NCI-H2029 treated with DMSO at 0.1 percent for 48 hours (cell line): ENCODE results near the gene NDUFA11.
A peak's percentile ranks its signal among the peaks of the same experiment; 100 is the strongest.

ENCODE experiments used
- DNase-seq: peaks from one replicate; lab custom pipeline; 2025; lab: John Stamatoyannopoulos, UW

NDUFA11 gene

DNA sequence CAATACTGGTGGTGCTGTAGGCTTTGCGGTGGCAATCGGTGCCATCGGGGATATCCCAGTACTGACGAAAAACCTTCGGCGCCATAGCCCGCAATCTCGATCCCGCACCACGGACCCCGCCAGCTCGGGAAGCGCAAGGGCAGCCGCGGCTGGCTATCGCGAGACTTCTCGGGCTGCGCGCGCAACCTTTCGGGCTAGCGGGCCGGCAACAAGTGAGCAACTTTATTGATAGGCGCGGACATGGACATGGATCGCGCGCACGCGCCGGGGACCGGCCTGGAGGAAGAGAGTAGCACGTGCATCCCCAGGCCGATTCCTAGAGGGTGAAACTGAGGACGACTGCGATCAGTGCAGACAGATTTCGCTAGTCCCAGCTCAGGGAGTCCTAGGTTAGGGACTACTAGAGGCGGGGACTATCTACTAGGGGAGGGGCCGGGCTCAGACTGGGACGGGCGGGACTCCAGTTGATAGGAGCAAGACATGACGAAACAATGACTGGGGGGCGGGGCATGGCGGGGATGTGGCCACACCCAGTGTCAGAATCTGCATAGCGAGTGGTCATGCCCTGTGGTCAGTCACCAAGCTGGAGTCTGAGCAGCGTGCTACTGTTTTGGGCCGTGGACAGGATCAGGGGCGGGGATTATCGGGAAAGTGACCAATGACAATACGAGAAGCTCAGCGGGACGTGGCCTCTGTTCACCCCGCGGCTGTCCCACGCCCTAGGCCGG is at the start of gene NDUFA11:
Gene NDUFA11, minus strand, starts transcription at position 167 of the 728 bp plus-strand sequence. Its CDS starts 82 bp downstream, at position 85.
- peak; percentile 98 for DNase-seq

DNA sequence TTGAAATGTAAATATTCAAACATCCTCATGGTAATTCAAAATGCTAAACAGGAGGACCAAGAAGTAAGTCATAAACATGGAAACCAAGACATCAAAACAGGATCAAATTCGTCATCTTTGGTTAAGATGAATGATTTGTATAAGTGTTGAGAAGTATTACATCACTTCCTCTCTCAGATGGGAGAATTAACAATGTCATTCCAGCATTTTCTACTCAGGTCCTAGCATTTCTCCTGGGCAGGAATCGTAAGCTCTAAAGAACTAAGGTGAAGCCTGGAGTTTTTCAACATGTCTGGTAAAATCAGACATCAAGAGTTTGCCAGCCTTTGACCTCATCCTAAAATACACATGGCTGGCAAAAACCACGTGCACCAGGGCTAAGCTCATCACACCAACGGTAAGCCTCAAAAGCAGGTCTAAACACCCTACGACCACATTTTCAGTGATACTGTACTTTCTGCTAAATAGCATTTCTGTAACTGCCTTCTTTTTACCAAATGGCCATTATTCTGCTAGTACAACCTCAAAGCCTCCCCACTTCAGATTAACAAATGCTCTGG is 49.5 kb upstream of the NDUFA11 start:
- no peak for DNase-seq

DNA sequence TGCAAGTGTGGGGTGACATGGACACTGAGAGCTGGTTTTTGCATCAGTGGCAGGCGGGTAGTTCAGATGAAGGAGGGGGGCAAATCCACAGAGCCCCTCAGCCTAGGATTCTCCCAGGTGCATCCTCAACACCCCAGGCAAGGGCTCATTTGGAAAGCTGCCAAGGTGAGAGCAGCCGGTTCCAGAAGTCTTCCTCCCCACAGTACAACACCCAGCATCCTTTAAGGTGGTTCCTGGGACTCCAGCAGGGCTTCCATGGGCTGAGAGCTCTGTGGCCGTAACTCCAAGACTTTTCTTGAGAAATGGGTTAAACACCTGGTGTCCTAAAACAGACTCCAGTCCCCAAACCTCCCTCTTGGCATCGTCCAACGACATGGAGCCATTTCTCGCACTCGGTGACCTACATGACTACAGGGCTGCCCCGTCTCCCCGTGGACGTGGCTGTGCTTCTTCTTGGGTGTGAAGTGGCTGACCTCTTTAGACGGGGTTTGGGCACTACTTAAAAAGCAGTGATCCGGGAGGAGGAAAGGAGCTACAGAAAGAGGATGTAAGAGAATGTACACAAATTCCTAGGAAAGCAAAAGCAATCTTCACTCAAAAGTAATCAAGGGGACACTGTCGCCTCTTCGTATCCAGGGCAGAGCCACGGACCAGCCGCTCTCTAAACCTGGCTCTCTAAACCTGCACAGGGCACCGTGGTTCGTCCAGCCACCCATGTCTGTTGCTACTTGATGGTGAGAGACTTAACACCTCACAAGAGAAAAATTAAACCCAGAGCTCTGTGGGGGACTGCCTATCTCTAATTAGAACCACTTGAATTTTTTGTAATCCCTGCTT is 48.8 kb upstream of the NDUFA11 start:
- no peak for DNase-seq

DNA sequence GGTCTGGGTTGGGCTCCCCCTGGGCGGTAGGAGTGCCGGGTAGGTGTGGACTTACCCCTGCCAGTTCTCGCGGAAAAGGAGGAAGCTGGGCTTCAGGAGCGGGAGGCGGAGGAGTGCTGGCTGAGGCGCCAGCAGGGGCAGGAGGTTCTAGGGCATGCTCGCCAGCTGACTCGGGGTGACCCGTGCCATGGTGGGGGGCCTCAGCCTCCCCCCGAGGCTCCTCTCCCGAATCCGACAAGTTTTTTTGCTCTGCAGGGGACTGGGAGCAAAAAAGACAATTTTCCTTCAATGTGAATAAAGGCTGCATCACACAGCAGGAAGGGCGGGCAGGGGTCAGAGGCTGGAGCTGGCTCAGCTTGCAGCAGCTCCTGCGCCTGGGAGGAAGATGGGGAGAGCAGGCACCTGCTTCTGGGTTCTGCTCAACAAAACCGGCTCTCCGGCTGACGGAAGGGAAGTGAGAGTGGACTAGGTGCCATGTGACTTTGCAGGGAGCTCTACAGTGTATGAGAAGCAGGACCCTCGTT is 47.8 kb upstream of the NDUFA11 start:
- DNase-seq = no peak

DNA sequence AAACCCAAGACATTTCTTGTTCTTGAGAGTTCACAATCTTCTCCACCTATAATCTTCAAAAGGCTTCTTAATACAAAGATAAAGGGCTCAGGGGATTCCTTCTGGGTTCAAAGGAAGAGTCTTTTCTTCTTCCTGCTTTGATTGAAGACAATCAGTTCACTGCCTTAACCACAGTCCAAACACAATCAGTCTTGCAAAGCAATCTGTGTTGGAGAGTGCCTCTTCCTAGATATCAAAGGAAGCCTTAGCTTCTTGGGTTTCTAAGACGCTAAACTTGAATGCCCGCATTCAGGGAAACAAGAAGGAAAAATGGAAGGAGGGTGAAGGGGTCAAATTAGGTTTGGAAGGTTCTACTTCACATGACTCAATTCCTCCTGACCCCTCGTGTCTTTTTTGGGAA is 47.2 kb upstream of the NDUFA11 start:
- DNase-seq = no peak

DNA sequence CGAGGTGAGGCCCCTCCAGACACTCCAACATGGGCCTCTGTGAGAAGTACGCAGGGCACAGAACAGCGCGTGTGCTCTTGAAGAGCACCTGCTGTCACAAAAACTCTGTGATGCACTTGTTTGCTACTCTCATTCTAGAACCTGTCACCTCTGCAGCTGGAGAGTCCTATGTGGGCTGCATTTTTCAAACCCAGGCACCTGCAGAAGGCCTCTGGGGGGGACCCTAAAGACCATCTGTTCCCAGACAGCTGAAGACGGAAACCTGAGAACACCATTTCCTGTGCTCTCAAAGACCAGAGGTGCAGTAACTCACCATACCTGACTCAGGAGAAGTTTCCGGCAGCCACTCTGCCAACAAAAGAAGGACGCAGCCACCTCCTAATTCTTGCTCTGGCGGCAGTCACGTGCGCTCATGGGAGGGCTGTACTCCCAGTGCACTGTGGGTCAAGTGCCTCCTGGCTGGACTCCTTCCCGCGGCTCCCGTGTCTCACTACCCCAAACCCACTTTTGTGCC is 46.3 kb upstream of the NDUFA11 start:
- DNase-seq = peak; percentile 85

DNA sequence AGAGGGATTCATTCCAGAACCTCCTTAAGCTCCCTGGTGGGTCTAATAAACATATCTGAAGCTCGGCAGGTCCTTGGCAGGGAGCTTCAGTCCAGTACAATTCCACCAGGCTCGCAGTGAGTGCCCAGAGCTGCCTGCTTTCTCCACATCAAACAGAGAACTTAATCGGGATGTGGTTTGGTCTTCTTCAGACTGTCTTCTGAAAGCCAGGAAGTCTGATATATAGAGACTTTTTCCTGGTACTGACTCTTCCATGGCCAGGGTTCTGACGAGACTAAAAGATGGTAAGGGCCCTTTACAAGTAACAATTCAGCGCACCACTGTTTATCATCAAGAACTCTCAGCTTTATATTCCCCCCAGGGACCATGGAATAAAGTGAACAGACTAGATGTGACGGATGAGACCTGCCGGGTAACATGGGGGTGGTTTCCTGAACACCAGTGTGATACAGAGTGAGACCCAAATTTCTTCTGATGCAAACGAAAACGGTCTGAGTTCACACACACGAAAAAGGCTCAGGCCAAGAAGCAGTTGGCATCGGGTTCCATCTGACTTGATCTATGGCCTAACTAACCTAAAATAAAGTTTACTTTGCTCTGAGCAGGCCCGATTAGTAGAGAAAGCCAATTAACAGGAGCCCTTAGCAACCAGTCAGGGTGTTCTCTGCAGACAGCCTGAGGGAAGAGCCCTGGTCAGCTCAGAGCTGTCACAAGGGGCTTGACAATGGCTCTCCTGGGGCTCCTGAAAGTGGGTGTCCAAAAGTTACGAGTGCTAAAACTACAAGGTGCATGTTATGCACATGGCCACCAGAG is 45.4 kb upstream of the NDUFA11 start:
- DNase-seq = no peak

DNA sequence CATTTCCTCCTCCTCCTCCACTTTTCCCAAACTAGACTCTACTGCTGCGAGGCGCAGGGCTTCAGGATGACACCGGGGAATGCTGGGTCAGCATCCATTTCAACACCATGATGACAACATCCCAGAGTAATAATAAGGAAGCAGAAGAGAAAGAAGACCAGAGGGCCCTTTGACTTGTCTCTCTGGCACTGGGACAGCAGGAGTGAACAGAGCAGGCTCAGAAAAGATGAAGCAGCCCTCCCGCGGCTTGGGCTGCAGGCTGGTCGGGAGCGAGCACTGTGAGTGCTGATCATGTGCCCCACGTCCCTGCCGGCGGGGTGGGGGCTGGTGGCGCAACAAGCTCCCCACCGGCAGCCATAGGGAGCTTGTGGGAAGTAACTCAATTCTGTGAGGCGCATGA is 43.8 kb upstream of the NDUFA11 start:
- DNase-seq = no peak

DNA sequence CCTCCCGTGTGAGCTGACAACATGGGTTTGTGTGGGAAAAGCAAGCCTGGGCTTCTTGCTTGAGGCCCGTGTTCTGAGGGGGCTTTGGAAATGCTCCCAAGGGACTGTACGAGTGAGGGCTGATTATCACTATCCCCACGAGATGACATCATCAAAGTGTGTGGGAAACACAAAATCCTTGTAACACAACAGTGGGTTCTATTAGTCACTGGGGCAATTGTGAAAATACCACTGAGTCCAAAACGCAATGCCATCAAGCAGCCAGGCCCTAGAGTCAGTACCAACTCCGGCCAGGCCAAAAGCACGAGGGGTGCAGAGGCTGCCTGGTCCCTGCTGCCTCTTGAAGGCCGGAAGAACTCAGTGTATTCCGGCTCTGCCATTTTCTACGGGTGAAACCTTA is 40.0 kb upstream of the NDUFA11 start:
- no peak for DNase-seq

DNA sequence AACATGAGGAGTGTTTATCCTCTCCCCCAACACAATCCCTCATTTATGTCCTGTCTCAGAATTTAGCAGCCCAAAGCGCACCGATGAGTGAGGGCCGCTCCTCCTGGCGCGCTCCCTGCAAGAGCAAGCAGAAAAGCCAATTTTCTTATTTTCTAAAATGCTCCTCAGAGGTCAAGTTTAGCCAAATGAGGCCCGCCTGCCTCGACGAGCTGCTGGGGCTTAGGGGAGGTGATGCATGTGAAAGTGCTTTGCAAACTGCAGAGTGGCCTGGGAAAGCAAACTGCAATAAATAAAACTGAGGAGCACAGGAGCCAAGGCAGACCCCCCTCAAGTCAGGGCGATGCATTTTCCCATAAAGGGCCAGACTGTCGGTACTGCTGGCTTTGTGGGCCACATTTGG is 39.5 kb upstream of the NDUFA11 start:
- no peak for DNase-seq

DNA sequence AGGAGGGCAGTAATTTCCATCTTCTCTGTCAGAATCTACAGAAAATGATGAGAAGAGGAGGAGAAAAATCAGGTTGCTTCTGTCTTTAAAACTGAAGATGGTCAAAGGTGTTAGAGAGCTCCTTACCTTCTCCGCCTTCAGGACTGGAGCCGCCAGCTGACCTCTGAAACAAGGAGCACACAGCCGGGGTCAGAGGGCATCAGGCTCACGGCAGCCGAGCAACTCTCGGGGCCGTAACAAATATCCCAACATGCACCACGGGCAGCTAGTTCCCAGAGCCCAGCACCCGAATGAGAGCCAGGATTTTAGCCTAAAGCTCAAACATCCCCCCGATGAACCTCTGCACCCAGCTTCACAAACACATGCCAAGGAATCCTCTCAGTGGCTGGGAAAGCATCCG is 38.1 kb upstream of the NDUFA11 start:
- DNase-seq = no peak

DNA sequence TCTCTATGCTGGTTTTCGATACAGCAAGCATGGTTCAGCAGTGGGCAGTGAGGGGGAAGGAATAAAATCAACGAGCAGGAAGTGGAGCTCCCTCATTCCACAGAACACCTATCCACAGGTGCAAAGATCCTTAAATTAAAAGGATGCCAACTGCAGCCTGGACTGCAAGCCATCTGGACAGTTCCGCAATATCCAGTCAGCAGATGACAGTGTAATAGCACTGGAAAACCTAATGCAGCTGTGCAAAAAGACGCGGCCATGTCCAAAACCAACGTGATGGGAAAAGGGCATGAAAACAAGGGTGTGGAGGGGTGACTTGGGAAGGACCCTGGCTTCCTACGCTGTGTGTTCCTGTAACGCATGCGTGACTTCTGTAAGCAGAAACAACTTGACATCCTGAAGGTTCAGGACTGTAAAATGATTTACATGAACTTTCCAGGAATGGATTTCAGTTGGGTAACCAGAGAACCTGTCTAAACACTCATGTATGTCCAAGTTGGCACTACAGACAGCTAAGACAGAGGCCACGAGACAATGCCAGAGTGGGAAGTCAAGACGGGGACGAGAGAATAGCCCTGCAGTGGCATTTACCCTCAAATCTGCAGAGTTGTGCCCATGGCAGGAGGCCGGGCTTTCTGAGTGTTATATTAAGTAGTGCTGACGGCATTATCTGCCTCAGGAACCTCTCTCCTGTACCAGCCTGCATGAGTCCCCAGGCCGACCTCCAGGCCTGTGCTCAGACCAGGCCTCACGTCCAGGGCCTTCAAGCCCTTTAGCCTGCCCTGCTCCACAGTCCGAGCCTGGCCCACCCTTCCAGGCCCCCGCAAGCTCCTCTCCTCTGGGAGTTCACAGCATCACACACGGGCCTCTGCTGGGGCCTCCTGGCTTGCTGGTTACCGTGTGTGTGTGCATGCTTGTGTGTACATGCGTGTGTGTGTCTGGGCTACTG is 36.9 kb upstream of the NDUFA11 start:
- no peak for DNase-seq

DNA sequence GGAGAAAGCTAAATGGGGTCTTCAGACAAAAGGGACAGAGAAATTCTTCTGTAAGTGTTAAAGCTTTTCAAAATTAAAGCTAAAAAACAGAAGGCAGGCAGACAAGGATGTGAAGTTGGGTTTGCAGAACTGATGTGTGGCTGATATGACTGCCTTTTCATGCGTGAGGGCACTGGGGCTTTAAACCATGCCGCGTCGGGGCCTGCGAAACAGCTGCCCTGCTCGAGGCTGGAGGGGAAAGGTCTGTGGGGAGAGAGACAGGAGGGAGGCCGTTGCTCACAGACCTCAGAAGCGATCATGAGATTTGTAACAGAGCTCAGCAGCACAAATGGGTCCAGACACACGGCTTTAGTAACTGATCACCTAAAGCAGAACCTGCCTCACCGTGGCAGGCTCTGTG is 34.0 kb upstream of the NDUFA11 start:
- no peak for DNase-seq

DNA sequence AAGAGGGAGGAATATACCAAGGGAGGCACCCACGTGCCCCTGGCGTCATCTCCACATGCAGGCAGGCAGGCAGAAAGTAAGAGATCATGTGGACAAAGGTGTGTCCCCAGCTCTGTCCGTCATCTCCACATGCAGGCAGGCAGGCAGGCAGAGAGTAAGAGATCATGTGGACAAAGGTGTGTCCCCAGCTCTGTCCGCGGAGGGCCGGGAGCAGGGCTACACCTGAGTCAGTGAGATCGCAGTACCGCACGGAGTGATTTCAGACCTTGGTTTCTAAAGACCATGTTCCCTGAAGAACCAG is 32.7 kb upstream of the NDUFA11 start:
- no peak for DNase-seq

DNA sequence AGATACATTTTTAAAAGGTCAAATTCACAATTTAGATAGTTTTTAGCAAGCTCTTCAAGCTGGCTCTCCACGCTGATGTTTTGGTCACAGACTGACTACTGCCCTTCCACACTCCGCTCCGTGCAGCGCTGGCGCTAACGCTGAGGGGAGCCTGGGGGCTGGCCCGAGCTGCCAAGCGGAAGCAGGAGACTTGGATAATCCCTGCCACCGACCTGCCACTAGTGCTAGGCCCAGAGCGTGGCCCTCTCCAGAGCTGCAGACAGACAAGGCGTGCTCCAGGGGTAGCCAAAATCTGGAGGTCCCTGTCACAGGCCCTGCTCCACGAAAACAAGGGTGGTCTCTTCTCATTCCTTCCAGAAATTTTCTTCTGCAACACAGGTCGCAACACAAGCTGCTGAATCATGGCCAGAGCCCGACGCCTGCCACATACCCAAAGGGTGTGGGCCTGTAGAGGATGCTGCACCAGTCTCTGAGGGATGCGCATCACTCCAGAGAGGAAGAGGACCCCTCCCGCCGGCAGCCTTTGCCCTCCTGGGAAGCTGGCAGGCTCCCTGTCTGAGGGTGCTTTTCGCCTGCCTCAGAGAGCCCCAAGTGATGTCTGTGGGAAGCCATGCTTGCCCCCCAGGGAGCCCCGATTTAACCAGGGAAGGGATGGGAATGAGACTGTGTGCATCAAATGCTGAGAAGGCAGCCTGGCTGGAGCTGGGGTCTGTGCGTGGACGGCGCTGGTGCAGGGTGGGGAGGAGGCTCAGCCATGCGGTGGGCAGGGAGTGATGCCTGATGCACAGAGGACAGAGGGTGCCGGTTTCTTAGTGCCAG is 32.1 kb upstream of the NDUFA11 start:
- DNase-seq = no peak

DNA sequence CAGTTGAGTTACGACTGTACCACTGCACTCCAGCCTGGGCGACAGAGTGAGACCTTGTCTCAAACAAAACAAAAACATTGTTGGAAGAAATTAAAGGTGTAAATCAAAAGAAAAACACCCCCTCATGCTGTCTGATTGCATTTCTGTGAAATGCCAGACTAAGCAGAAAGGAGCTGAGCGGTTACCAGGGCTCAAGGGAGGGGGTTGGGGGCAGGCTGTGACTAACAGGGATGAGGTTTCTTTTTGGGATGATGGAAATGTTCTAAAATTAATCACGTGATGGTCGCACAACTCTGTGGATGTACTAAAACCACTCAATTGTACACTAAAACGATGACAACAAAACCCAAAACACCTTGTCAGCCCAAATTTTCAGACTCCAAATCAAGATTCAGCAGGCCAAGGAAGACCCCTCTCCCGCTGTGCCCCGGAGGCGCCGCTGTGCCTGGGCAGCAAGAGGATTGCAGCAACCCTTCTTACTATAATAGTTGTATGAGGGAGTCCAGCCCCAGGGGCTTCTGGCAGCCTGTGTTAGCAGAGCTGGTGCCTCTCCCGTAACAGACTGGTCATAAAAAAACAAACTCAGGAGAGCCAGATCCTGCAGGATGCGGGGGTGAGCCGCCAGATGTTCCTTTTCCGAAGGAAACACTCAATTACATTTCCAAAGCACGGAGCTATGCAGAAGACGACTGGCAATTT is 31.3 kb upstream of the NDUFA11 start:
- DNase-seq = no peak

DNA sequence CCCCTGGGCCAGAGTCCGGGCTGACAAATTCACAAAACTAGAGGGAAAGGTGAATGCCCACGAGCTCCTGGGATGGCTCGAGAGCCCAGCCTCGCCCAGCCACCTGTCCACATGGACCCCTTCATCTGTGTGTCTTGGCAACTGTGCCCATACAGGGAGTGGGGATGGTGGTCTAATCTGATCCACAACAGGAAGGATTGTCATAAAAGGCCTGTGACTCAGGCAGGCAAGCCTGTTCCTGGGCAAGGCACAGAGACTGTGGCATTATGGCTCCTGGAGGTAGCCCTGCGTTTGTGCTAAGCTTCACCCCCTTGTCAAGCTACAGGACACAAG is 30.4 kb upstream of the NDUFA11 start:
- no peak for DNase-seq

DNA sequence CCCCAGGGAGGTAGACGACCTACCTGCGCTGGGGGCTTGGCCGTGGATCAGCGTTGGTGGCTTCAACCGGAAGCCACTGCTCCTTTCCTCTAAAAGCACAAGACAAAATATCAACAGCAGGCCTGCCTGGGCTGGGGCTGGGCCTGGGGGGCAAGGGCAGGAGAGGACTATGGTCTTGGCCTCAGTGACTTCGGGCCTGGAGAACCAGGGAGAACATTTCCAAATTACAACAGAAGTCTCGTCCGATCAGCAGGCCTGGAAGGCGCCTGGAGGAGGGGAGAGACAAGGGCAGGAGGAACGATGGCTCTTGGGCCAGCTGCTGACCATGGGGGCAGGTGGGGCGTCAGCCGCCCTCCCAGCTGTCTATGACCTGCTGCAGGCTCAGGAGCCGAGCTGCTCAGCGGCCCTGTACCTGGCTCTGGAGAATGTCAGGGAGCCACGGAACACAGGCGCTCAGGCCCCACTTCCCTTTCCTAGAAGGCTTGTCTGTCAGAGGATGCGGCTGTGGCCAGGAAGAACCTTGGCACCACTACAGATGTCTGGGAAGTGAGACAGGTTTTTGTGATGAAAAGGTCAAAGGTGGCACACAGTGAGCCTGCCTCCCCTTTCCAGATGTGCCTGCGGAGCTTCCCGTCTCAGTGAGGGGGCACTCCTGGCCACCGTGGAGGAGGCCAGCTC is 29.9 kb upstream of the NDUFA11 start:
- DNase-seq = no peak
